ENCODE data around the gene RPP25L.
A peak's percentile ranks its signal among the peaks of the same experiment; 100 is the strongest.
"Not testable (repeated sequence)": the region's sequence is repeated elsewhere in the genome, so short reads cannot be mapped to it uniquely, and the experiment has no call there.

Gene RPP25L

GRCh38 chr9:34611811-34612787 is at the start of gene RPP25L:
TSS of gene RPP25L (minus strand) at chr9:34612097. CDS start at chr9:34611296, 801 bp downstream.
- DNase-seq, result peak in 53 of 56 donors; percentile 20 to 88 (median 67)

DNA sequence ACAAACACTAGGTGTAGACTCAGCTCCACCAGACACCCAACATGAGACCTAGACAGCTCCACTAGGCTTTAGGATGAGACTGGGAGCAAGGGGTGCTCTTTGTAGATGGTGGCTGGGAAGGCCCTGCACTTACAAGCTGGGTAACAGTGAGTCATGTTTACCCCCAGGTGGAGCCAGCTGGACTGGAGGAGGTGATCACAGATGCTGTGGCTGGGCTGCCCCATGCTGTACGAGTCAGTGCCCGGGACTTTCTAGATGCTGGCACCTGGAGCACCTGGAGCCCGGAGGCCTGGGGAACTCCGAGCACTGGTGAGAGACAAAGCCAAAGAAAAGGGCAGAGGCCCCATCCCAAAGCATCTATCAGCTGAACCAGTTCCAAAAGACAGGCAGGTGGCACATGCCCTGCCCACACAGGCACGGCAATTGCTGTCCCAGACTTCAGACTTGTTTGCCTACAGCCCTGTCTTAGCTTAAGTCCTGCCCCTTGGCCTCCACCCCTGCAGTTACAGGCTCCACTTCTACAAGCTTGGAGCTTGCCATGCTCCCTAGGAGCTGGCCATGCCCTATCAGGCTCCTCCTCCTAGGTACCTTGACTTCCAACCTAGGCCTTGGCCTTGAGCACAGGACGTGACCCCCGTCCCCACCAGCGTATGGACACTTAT is 47.8 kb upstream of the RPP25L start:
- DNase-seq, result no peak

DNA sequence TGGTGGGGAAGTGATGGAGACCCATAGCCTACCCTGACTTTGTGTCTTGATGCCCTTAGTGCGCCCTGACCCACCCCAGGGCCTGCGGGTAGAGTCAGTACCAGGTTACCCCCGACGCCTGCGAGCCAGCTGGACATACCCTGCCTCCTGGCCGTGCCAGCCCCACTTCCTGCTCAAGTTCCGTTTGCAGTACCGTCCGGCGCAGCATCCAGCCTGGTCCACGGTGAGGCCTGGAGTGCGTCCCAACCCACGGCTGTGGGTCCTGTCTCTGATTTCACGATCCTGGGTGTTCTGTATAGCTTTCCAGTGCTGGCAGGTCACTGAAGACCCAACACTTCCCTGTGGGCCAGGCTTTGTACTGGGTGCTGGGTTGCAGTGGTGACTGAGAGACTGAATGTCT is 46.6 kb upstream of the RPP25L start:
- no peak for DNase-seq

DNA sequence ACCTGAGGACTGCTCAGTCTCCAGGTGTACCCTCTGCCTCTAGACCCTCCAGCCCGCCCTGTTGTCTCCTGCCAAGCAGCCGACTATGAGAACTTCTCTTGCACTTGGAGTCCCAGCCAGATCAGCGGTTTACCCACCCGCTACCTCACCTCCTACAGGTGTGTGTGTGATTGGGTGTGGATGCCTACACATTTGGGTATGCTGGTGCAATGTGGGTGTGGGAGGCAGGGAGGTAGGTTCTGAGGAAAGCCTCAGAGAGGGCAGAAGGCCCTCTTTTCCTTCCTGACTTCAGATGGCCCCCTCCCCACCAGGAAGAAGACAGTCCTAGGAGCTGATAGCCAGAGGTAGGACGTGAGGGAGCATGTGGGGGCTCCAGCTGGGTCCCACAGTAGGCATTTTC is 45.1 kb upstream of the RPP25L start:
- no peak for DNase-seq

DNA sequence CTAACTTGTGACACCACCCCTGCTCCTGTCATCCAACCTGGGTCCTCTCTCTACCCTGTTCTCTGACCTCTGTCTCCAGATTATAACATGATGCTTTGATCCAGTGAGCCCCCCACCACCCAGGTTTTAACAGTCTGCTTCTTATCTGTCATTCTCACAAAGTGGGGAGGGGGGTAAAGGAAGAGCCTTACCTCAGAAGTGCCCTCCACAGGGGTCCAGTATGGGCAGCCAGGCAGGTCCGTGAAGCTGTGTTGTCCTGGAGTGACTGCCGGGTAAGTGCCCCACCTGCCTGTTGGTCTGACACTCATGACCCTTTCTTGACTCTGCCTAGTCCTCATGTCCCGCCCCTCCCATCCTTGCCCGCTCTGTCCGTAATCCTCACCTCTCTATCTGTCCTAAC is 43.5 kb upstream of the RPP25L start:
- no peak for DNase-seq

GRCh38 chr9:34654323-34655051 is 42.6 kb upstream of the RPP25L start:
- peak in 54 of 56 donors; percentile 12 to 87 (median 71) for DNase-seq

- peak in 6 of 56 donors; percentile 6 to 32 (median 16) for DNase-seq
Observed at GRCh38 chr9:34653151-34654072, 41.5 kb upstream of the RPP25L start.

DNA sequence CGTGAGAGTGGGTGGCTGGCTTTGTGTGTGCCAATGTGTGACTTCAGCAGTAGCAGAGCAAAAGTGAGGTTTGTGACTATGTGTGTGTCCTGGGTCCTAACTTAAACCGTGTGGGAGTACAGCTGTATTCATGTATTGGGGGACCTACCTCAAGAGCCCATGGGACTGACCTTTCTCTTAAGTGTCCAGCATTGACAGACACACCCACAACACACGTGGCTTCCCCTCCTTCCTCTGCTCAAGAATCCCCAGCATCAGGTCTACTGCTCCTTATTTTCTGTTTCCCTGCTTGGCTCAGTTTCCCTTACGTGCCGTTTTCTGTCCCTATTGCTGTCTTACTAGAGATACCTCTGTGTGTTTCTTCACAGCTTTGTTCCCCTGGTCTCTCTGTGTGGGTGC is 40.7 kb upstream of the RPP25L start:
- no peak for DNase-seq

- peak in 53 of 56 donors; percentile 14 to 88 (median 71) for DNase-seq
Observed at GRCh38 chr9:34651876-34652601, 40.1 kb upstream of the RPP25L start, which contains the start of gene IL11RA. TSS of gene IL11RA (plus strand) at chr9:34652185. CDS start at chr9:34655218, 3,033 bp downstream.

DNA sequence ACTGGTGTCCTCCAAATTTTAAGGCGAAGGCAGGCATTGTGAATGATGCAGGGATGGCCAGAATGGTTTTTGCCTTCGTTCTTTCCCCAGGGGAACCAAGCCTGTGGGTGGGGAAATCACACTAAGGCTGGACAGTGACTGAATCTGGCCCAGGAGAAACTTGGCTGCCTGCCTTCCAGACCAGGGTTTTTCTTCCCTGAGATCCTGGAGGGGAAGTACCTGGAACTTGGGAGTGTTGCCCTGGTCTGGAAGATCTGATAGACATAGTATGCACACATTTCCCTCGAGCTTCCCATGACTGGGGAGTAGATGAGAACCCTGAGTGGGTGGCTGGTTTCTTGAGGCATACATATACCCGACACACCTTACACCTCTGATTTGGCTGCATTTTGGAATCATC is 39.4 kb upstream of the RPP25L start:
- no peak for DNase-seq

GRCh38 chr9:34650816-34651215 is 38.9 kb upstream of the RPP25L start:
- DNase-seq, result peak in 29 of 56 donors; percentile 6 to 76 (median 26)

GRCh38 chr9:34648673-34649072 is 36.8 kb upstream of the RPP25L start:
- no peak for DNase-seq

GRCh38 chr9:34647651-34648050 is 35.8 kb upstream of the RPP25L start:
- no peak for DNase-seq

GRCh38 chr9:34647084-34647403 is 35.1 kb upstream of the RPP25L start:
- peak in 1 of 56 donors; percentile 55 for DNase-seq

- peak; percentile 15 to 92 (median 78) for DNase-seq
Observed at GRCh38 chr9:34646211-34647083, 34.5 kb upstream of the RPP25L start, which contains the start of gene GALT. TSS of gene GALT (plus strand) at chr9:34646675. CDS start at chr9:34646705, 30 bp downstream.

- no peak for DNase-seq
Observed at GRCh38 chr9:34644766-34645314, 32.9 kb upstream of the RPP25L start.

DNA sequence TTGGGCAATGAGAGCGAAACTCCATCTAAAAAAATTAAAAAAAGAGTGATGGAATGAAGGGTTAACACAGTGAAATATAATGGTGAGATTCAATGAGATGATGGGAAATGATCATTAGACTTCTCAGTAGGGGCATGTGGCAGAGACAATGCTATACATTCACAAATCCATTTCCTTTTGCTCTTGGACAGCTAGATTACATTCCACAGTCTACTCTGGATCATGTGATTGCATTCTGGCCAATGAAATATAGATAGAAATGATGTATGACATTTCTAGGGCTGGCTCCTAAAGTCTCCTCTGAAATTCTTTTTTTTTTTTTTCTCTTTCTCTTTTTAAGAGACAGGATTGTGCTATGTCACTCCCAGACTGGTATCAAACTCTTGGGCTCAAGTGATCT is 30.8 kb upstream of the RPP25L start:
- no peak for DNase-seq

- not testable (repeated sequence) for DNase-seq
Observed at GRCh38 chr9:34639322-34639721, 27.4 kb upstream of the RPP25L start.

GRCh38 chr9:34638138-34638445 is 26.2 kb upstream of the RPP25L start:
- DNase-seq, result no peak

Measured in amygdala (tissue), 56 donors.